Measurements from ENCODE around the gene PRDM12.

PRDM12 gene

DNA sequence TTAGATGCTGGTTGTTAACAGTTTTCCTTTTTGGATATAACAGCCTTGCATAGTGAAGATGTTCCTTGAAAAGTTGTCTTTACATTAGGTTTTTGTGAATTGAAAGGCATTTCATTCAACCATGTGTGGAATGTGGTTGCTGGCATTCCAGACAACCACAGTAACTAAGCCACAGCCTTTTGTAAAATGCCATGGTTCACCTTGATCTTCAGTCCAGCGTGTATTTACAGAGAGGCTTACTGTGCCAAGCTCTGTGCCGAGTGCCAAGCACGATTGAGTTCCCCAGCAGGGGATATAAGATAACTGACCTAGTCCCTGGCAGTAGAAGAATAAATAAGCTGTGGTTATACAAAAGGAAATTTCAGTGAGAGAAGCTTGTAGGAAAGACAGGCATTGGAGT lies 34.1 kb downstream of the PRDM12 start:
- no peak for ATAC-seq
- no peak for TF ChIP-seq SNAI2 (CRISPR knock-in tag; IDR thresholded peaks at IDR 0.05)
- TF ChIP-seq OSR1 (CRISPR knock-in tag; IDR thresholded peaks at IDR 0.05), result no peak
- no peak for TF ChIP-seq CSDC2 (CRISPR knock-in tag; IDR thresholded peaks at IDR 0.05)
- TF ChIP-seq ISL1 (CRISPR knock-in tag; IDR thresholded peaks at IDR 0.05), result no peak
- TF ChIP-seq, protein P1, sequence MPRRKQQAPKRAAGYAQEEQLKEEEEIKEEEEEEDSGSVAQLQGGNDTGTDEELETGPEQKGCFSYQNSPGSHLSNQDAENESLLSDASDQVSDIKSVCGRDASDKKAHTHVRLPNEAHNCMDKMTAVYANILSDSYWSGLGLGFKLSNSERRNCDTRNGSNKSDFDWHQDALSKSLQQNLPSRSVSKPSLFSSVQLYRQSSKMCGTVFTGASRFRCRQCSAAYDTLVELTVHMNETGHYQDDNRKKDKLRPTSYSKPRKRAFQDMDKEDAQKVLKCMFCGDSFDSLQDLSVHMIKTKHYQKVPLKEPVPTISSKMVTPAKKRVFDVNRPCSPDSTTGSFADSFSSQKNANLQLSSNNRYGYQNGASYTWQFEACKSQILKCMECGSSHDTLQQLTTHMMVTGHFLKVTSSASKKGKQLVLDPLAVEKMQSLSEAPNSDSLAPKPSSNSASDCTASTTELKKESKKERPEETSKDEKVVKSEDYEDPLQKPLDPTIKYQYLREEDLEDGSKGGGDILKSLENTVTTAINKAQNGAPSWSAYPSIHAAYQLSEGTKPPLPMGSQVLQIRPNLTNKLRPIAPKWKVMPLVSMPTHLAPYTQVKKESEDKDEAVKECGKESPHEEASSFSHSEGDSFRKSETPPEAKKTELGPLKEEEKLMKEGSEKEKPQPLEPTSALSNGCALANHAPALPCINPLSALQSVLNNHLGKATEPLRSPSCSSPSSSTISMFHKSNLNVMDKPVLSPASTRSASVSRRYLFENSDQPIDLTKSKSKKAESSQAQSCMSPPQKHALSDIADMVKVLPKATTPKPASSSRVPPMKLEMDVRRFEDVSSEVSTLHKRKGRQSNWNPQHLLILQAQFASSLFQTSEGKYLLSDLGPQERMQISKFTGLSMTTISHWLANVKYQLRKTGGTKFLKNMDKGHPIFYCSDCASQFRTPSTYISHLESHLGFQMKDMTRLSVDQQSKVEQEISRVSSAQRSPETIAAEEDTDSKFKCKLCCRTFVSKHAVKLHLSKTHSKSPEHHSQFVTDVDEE (CRISPR knock-in tag; IDR thresholded peaks at IDR 0.05), result no peak
- TF ChIP-seq, protein P2, sequence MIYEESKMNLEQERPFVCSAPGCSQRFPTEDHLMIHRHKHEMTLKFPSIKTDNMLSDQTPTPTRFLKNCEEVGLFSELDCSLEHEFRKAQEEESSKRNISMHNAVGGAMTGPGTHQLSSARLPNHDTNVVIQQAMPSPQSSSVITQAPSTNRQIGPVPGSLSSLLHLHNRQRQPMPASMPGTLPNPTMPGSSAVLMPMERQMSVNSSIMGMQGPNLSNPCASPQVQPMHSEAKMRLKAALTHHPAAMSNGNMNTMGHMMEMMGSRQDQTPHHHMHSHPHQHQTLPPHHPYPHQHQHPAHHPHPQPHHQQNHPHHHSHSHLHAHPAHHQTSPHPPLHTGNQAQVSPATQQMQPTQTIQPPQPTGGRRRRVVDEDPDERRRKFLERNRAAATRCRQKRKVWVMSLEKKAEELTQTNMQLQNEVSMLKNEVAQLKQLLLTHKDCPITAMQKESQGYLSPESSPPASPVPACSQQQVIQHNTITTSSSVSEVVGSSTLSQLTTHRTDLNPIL (CRISPR knock-in tag; IDR thresholded peaks at IDR 0.05; ENCODE audit: low read depth), result no peak
- TF ChIP-seq ZNF8 (CRISPR knock-in tag; IDR thresholded peaks at IDR 0.05), result no peak
- TF ChIP-seq, protein P3, sequence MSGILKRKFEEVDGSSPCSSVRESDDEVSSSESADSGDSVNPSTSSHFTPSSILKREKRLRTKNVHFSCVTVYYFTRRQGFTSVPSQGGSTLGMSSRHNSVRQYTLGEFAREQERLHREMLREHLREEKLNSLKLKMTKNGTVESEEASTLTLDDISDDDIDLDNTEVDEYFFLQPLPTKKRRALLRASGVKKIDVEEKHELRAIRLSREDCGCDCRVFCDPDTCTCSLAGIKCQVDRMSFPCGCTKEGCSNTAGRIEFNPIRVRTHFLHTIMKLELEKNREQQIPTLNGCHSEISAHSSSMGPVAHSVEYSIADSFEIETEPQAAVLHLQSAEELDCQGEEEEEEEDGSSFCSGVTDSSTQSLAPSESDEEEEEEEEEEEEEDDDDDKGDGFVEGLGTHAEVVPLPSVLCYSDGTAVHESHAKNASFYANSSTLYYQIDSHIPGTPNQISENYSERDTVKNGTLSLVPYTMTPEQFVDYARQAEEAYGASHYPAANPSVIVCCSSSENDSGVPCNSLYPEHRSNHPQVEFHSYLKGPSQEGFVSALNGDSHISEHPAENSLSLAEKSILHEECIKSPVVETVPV (CRISPR knock-in tag; IDR thresholded peaks at IDR 0.05), result no peak
- TF ChIP-seq ZC3H10 (CRISPR knock-in tag; IDR thresholded peaks at IDR 0.05), result no peak
- TF ChIP-seq ZFP3 (CRISPR knock-in tag; IDR thresholded peaks at IDR 0.05), result no peak
- TF ChIP-seq TCF4 (CRISPR knock-in tag; IDR thresholded peaks at IDR 0.05; ENCODE audit: borderline replicate concordance), result no peak
- TF ChIP-seq PPARA (CRISPR knock-in tag; IDR thresholded peaks at IDR 0.05; ENCODE audit: borderline replicate concordance), result no peak
- no peak for TF ChIP-seq BACH2 (CRISPR knock-in tag; IDR thresholded peaks at IDR 0.05; ENCODE audit: borderline replicate concordance)

DNA sequence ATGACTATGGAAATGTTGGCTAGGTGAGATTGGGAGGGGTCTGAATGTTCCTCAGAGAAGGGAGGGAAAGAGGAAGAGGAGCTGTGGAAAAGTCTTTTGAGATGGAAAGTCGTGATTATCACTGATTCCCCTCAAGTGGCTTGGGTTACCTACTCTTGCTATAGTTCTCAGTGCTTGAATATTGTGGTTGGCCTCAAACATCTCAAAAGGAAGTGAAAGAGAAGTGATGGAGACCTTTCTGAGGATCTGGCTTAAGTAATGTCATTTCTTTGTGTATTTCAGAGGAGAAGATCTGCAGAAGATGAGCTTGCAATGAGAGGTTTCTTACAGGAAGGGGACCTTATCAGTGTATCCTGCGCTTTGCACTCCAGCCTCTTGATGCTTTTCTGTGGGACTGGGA lies 34.7 kb downstream of the PRDM12 start:
- no peak for TF ChIP-seq ZC3H10 (CRISPR knock-in tag; IDR thresholded peaks at IDR 0.05)
- TF ChIP-seq GLIS3 (CRISPR knock-in tag; IDR thresholded peaks at IDR 0.05), result no peak
- TF ChIP-seq PPARA (CRISPR knock-in tag; IDR thresholded peaks at IDR 0.05; ENCODE audit: borderline replicate concordance), result no peak
- TF ChIP-seq ZFP3 (CRISPR knock-in tag; IDR thresholded peaks at IDR 0.05), result no peak
- TF ChIP-seq, protein P2 (CRISPR knock-in tag; IDR thresholded peaks at IDR 0.05; ENCODE audit: low read depth), result no peak
- no peak for TF ChIP-seq SNAI2 (CRISPR knock-in tag; IDR thresholded peaks at IDR 0.05)
- no peak for TF ChIP-seq OSR1 (CRISPR knock-in tag; IDR thresholded peaks at IDR 0.05)
- TF ChIP-seq, protein P4, sequence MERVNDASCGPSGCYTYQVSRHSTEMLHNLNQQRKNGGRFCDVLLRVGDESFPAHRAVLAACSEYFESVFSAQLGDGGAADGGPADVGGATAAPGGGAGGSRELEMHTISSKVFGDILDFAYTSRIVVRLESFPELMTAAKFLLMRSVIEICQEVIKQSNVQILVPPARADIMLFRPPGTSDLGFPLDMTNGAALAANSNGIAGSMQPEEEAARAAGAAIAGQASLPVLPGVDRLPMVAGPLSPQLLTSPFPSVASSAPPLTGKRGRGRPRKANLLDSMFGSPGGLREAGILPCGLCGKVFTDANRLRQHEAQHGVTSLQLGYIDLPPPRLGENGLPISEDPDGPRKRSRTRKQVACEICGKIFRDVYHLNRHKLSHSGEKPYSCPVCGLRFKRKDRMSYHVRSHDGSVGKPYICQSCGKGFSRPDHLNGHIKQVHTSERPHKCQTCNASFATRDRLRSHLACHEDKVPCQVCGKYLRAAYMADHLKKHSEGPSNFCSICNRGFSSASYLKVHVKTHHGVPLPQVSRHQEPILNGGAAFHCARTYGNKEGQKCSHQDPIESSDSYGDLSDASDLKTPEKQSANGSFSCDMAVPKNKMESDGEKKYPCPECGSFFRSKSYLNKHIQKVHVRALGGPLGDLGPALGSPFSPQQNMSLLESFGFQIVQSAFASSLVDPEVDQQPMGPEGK (CRISPR knock-in tag; IDR thresholded peaks at IDR 0.05; ENCODE audit: borderline replicate concordance), result no peak
- no peak for TF ChIP-seq ZNF565 (CRISPR knock-in tag; conservative IDR thresholded peaks at IDR 0.05; ENCODE audit: low read depth)
- TF ChIP-seq, protein P1 (CRISPR knock-in tag; IDR thresholded peaks at IDR 0.05), result no peak
- TF ChIP-seq, protein P5, sequence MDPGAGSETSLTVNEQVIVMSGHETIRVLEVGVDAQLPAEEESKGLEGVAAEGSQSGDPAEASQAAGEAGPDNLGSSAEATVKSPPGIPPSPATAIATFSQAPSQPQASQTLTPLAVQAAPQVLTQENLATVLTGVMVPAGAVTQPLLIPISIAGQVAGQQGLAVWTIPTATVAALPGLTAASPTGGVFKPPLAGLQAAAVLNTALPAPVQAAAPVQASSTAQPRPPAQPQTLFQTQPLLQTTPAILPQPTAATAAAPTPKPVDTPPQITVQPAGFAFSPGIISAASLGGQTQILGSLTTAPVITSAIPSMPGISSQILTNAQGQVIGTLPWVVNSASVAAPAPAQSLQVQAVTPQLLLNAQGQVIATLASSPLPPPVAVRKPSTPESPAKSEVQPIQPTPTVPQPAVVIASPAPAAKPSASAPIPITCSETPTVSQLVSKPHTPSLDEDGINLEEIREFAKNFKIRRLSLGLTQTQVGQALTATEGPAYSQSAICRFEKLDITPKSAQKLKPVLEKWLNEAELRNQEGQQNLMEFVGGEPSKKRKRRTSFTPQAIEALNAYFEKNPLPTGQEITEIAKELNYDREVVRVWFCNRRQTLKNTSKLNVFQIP (CRISPR knock-in tag; IDR thresholded peaks at IDR 0.05; ENCODE audit: borderline replicate concordance, low read depth), result no peak
- no peak for TF ChIP-seq ARNTL (CRISPR knock-in tag; IDR thresholded peaks at IDR 0.05; ENCODE audit: borderline replicate concordance, low read depth)
- no peak for TF ChIP-seq ZNF8 (CRISPR knock-in tag; IDR thresholded peaks at IDR 0.05)
- no peak for TF ChIP-seq BACH2 (CRISPR knock-in tag; IDR thresholded peaks at IDR 0.05; ENCODE audit: borderline replicate concordance)
- no peak for TF ChIP-seq ISL1 (CRISPR knock-in tag; IDR thresholded peaks at IDR 0.05)
- TF ChIP-seq TCF4 (CRISPR knock-in tag; IDR thresholded peaks at IDR 0.05; ENCODE audit: borderline replicate concordance), result no peak
- TF ChIP-seq RARB (CRISPR knock-in tag; IDR thresholded peaks at IDR 0.05), result no peak
- TF ChIP-seq CSDC2 (CRISPR knock-in tag; IDR thresholded peaks at IDR 0.05), result no peak
- TF ChIP-seq ZFP30 (CRISPR knock-in tag; IDR thresholded peaks at IDR 0.05), result no peak
- no peak for TF ChIP-seq ZNF70 (CRISPR knock-in tag; IDR thresholded peaks at IDR 0.05)
- ATAC-seq, result no peak

All from SK-N-SH treated with all-trans-retinoic acid at 6 μM for 48 hours (cell line).